GM12801 (cell line): Measurements from ENCODE around the gene PPP2R5C.

Experiments
- TF ChIP-seq, protein P1 (sequence below): IDR thresholded peaks from one replicate; pipeline ENCODE4 v1.5.1; 2011; ENCODE audit warnings: control low read depth; ENCODE audit not compliant: insufficient read length; ENCODE audit errors: extremely low read depth

The PPP2R5C gene

DNA sequence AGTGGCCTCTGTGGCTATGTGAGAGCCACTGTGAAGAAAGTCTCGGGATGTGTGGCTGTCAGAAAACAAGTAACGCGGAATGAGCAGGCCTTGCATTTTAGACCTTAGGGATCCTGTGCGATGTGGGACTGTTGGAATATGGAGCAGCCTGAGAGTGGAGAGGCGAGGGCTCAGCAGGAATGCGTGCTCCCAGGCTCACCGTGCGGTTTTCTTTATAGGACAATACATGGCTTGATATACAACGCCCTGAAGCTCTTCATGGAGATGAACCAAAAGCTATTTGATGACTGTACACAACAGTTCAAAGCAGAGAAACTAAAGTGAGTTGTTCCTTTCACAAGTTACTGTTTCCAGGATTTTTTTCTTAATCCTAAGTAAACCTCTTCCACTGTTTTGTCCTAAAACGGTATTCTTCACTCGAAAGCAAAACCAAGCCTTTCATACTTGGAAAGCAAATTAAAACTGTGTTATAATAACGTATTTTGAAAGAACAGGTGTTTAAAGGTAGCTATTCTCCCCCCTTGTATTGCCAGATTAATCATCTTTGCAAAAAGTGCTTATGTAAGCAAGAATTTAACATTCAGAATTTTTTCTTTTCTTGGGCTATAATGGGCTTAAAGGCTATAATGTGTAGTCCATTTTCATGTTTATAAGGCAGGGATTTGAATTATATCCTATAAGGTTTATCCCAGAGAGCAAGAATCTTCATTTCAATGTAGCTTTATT is 148.0 kb downstream of the PPP2R5C start:
- TF ChIP-seq, protein P1, sequence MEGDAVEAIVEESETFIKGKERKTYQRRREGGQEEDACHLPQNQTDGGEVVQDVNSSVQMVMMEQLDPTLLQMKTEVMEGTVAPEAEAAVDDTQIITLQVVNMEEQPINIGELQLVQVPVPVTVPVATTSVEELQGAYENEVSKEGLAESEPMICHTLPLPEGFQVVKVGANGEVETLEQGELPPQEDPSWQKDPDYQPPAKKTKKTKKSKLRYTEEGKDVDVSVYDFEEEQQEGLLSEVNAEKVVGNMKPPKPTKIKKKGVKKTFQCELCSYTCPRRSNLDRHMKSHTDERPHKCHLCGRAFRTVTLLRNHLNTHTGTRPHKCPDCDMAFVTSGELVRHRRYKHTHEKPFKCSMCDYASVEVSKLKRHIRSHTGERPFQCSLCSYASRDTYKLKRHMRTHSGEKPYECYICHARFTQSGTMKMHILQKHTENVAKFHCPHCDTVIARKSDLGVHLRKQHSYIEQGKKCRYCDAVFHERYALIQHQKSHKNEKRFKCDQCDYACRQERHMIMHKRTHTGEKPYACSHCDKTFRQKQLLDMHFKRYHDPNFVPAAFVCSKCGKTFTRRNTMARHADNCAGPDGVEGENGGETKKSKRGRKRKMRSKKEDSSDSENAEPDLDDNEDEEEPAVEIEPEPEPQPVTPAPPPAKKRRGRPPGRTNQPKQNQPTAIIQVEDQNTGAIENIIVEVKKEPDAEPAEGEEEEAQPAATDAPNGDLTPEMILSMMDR: no peak

DNA sequence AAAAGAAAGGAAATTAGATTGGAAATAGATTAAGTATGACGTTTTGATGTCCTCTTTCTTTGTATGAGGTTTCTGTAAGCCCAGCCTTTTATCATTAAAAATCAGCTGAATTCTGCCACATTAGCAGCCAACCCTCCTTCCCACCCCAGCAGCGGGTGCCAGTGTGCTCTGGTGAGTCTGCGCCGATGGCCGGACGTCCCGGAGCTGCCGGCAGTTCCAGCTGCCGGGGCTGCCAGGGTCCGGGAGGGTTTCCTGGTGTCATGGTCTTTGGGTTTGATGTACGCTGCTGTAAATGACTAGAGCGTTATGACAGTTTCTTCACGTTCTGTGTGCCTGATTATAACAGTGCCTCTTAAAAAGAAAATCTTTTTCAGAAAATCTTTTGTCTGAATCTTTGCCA is 151.3 kb downstream of the PPP2R5C start:
- TF ChIP-seq, protein P1: no peak

DNA sequence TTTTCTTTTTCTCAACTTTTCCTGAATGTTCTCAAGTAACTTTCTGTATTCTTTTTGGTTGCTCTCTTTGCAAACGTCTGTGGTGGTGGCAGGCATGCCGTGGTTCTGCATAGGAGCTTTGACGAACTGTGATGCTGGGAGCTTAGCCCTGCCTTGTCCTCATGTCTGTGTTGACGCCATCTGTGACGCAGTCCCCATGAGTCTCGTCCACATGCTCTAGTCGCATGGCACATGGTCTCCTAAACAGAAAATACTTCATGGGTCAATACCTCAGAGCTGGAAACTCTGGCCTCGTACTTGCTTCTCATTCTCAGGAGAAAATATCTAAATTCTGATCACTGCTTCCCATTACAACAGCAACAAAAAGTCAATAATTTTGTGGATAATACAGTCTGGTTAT is 152.6 kb downstream of the PPP2R5C start:
- TF ChIP-seq, protein P1: no peak

DNA sequence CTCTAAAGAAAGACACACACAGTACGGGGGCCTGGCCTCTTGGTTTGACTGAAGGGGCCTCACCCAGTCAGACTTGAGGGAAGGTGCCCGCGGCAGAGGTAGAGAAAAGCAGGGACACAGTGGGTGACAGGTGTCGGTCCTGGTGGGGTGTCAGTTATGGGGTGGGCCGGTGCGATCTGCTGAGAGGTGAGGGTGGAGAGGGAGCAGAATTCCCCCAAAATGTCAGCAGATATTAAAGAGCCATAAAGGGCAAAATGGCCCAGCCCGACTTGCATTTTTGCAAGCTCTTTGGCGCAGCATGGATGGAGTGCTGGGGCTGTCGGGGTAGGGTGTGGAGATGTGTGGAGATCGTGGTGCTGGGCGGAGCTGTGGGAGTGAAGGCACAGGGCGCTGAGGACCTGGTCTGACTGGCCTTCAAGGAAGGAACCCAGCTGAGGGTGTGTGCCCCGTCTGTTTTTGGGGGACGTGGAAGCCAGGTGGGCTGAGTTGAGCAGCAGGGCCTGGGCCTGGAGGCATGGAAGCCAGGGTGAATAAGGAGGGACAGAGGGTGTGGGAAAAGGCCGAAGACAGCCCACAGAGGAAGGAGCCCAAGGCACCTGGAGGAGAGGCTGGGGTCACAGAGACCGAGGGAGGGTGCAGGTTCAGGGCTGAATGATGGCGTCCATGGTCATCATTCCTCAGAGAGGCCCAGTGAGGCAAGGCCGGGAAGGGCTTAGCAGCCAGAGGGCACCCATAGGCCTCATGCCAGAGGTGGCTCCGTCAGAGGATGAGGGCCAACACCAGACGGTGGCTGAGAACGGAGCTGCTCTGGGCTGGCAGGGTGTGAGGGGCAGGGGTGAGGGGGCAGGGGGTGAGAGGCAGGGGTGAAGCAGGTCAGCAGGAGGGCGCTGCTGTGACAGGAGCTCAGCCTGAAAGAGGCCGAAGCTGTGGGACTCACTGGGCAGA is 154.6 kb downstream of the PPP2R5C start:
- TF ChIP-seq, protein P1: no peak

DNA sequence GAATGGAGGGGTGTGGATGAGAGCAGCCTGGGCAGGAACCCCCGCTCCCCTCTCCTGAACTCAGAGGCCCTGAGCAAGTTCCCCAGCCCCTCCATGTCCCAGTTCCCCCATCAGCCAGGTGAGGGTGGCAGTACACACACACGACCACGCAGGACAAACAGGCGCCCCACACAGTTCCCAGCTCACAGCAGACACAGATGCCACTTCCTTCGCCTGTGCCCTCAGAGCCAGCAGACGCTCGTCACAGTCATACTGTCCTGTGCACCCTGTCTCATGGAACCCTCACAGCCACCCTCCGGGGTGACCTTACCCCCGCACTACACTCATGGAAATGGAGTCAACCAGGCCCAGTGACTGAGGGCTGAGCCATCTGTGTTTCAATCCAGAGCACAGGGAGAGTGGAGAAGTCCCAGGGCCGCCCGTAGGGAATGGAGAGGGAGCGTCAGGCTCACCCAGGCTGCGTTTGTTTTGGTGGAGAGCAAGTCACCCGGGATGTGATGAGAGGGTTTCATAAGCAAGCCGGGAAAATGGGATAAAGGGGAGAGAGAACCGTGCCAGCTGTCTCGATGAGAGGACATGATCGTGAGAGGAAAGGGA is 155.4 kb downstream of the PPP2R5C start:
- TF ChIP-seq, protein P1: no peak

DNA sequence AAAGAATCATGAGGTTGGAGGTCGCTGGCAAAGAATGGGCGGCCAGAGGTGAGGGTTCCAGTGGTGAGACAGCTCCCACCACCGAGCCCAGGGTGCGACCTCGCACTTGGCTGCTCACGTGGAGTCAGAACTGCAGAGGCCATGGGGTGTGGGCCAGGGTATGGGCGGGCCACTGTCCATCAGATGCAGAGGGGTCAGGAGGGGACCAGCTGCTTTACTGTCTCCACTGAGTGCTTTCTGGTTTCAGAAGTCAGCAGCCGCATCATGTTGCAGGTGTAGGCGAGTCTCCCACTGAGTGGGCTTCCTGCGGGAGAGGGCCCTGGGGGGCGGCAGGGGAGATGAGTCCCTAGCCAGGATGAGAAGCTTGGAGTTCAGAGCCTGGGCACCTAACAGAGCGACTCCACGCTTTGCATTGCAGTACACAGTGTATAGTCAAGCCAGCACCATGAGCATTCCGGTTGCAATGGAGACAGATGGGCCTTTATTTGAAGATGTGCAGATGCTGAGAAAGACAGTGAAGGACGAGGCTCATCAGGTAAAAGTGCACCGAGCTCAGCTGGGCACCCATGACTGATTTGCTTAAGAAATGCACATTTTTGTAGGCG is 156.0 kb downstream of the PPP2R5C start:
- TF ChIP-seq, protein P1: no peak
